ENCODE results near the gene CALU. TPM values are rescaled to one million over a fixed set of nuclear protein-coding genes. Genes with fewer than 3 reads are reported as not detected.

CALU gene
- polyA plus RNA-seq, 1 donor (not counting 4 experiments of a cell fraction or from before 2014, with no cell fraction given), result 155 TPM

DNA sequence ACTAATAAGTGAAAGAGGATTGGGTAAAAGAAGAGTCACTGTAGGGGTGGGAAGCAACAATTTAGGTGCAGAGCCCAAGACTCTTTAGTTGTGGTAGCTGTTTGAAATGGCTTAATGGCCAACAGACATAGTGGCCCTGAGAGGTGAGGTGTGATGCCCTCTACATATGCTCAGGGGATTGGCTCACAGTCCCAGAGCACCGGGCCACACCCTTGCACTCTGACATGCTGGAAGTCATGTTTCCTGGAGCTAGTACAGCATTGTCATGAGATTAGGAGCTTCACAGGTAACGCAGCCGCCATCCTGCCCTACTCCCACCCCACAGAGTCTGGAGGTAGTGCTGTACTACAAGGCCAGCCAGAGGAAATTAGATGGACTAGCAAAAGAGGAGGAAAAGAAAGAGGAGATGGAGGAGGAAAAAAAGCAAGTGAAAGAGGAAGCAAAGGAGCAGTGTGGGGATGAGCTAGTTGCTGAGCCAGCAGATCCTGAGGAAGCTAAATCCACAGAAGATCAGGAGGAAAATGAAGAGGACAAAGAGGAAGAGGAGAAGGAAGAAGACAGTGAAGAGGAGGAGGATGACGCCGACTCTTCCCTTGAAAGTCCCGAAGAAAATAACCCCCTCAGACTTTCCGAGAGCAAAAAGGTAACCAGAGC is 76.3 kb downstream of the CALU start:
- H3K36me3 ChIP-seq (ENCODE audit: control insufficient read depth in 2 of 2, extremely low read depth in 1 of 2, insufficient read depth in 2 of 2, low read length in 2 of 2), result no peaks in the 10 kb centered on the region
- no peak overlapping the region for H3K4me2 ChIP-seq (ENCODE audit: control insufficient read depth, extremely low read depth, insufficient read depth, low read depth, low read length)
- no peaks in the 10 kb centered on the region for H3K9me3 ChIP-seq (ENCODE audit: control insufficient read depth, low read depth, low read length)
- no peak overlapping the region for H3K4me3 ChIP-seq (ENCODE audit: control insufficient read depth in 2 of 3, extremely low read depth in 1 of 3, insufficient read depth in 2 of 3, low read depth in 1 of 3, low read length in 3 of 3)
- H3K9me1 ChIP-seq (ENCODE audit: control insufficient read depth, extremely low read depth, insufficient read depth, low read length), result no peaks in the 10 kb centered on the region
- no peaks in the 10 kb centered on the region for H3K4me1 ChIP-seq (ENCODE audit: control insufficient read depth, extremely low read depth, insufficient read depth, low read length)
- no peak overlapping the region for H3K27ac ChIP-seq (ENCODE audit: control insufficient read depth, insufficient read depth, low read length)
- no peak overlapping the region for H2AFZ ChIP-seq (ENCODE audit: control insufficient read depth, low read length)
- dilution Hi-C loops (cut with MboI; ENCODE audit: extremely low pct_ligation_motif_present, low sequenced_read_pairs), result no loop called here
- H3K9ac ChIP-seq (ENCODE audit: control insufficient read depth, extremely low read depth, insufficient read depth, low read length), result no peak overlapping the region
- FAIRE-seq, result no peak
- H4K20me1 ChIP-seq (ENCODE audit: control insufficient read depth, extremely low read depth, insufficient read depth, low read length), result no peaks in the 10 kb centered on the region
- TF ChIP-seq CTCF (optimal IDR thresholded peaks at IDR 0.05 in 1 of 3, IDR thresholded peaks at IDR 0.05 in 1 of 3, conservative IDR thresholded peaks at IDR 0.05 in 1 of 3; ENCODE audit: extremely low read depth in 1 of 3, insufficient read depth in 2 of 3, low read length in 3 of 3) (no peak), EZH2 (IDR thresholded peaks at IDR 0.05; ENCODE audit: low read length) (no peak)
- H3K27me3 ChIP-seq (ENCODE audit: control insufficient read depth, extremely low read depth, insufficient read depth, low read length), result peaks cover 15% of the 10 kb centered on the region
- no peaks in the 10 kb centered on the region for H3K79me2 ChIP-seq (ENCODE audit: control insufficient read depth, insufficient read depth, low read length)
- DNase-seq (ENCODE audit: low read depth, low spot score), result no peak

- TF ChIP-seq EZH2 (IDR thresholded peaks at IDR 0.05; ENCODE audit: low read length) (no peak), CTCF (optimal IDR thresholded peaks at IDR 0.05 in 1 of 3, IDR thresholded peaks at IDR 0.05 in 1 of 3, conservative IDR thresholded peaks at IDR 0.05 in 1 of 3; ENCODE audit: extremely low read depth in 1 of 3, insufficient read depth in 2 of 3, low read length in 3 of 3) (no peak)
- no peak overlapping the region for H3K27ac ChIP-seq (ENCODE audit: control insufficient read depth, insufficient read depth, low read length)
- no peaks in the 10 kb centered on the region for H4K20me1 ChIP-seq (ENCODE audit: control insufficient read depth, extremely low read depth, insufficient read depth, low read length)
- no peak overlapping the region for H3K4me2 ChIP-seq (ENCODE audit: control insufficient read depth, extremely low read depth, insufficient read depth, low read depth, low read length)
- FAIRE-seq, result no peak
- H3K9ac ChIP-seq (ENCODE audit: control insufficient read depth, extremely low read depth, insufficient read depth, low read length), result no peak overlapping the region
- dilution Hi-C loops (cut with MboI; ENCODE audit: extremely low pct_ligation_motif_present, low sequenced_read_pairs), result no loop called here
- DNase-seq (ENCODE audit: low read depth, low spot score), result no peak
- peaks cover 25% of the 10 kb centered on the region for H3K27me3 ChIP-seq (ENCODE audit: control insufficient read depth, extremely low read depth, insufficient read depth, low read length)
- H3K9me3 ChIP-seq (ENCODE audit: control insufficient read depth, low read depth, low read length), result no peaks in the 10 kb centered on the region
- no peaks in the 10 kb centered on the region for H3K4me1 ChIP-seq (ENCODE audit: control insufficient read depth, extremely low read depth, insufficient read depth, low read length)
- no peak overlapping the region for H3K4me3 ChIP-seq (ENCODE audit: control insufficient read depth in 2 of 3, extremely low read depth in 1 of 3, insufficient read depth in 2 of 3, low read depth in 1 of 3, low read length in 3 of 3)
- no peaks in the 10 kb centered on the region for H3K36me3 ChIP-seq (ENCODE audit: control insufficient read depth in 2 of 2, extremely low read depth in 1 of 2, insufficient read depth in 2 of 2, low read length in 2 of 2)
- no peak overlapping the region for H2AFZ ChIP-seq (ENCODE audit: control insufficient read depth, low read length)
- H3K9me1 ChIP-seq (ENCODE audit: control insufficient read depth, extremely low read depth, insufficient read depth, low read length), result no peaks in the 10 kb centered on the region
- no peaks in the 10 kb centered on the region for H3K79me2 ChIP-seq (ENCODE audit: control insufficient read depth, insufficient read depth, low read length)
Measured at GRCh38 chr7:128818694-128819093, 79.5 kb downstream of the CALU start.

Small RNA genes within 50 kb of the gene (small RNA-seq; reads per million reads assigned to genes)
- 0 to 0.33 (median 0.25) reads per million in 3 experiments for gene RN7SL81P (ENCODE audit: insufficient read length in 3 of 3, low read depth in 3 of 3, low replicate concordance in 1 of 3)
- 0.07 to 6.0 (median 4.0) reads per million in 3 experiments for gene RNA5SP242 (ENCODE audit: insufficient read length in 3 of 3, low read depth in 3 of 3, low replicate concordance in 1 of 3)
- 0 to 3.7 (median 3.3) reads per million in 3 experiments for gene RNA5SP243 (ENCODE audit: insufficient read length in 3 of 3, low read depth in 3 of 3, low replicate concordance in 1 of 3)

Other genes with a start within 250 kb of the CALU start
- gene GARIN1A, start 67.1 kb upstream of the CALU start, polyA plus RNA-seq, result 0.69 to 1.1 TPM (median 0.87 TPM) in 3 replicates
- not detected in 3 replicates for gene OPN1SW, start 36.4 kb downstream of the CALU start, polyA plus RNA-seq
- 0.84 to 1.6 TPM (median 1.5 TPM) in 3 replicates for gene CCDC136, start 52.6 kb downstream of the CALU start, polyA plus RNA-seq
- gene FLNC, start 91.0 kb downstream of the CALU start, polyA plus RNA-seq, result 0.03 to 0.15 TPM (median 0.06 TPM) in 3 replicates
- gene ATP6V1F, start 123.5 kb downstream of the CALU start, polyA plus RNA-seq, result 263 to 429 TPM (median 268 TPM) in 3 replicates
- 0.03 to 0.17 TPM in 2 of 3 replicates, not detected in the other for gene KCP, start 171.3 kb downstream of the CALU start, polyA plus RNA-seq
- gene IRF5, start 198.6 kb downstream of the CALU start, polyA plus RNA-seq, result 0.78 to 1.5 TPM (median 0.88 TPM) in 3 replicates

Data from keratinocyte (primary cell).